ENCODE measurements around the gene YTHDF1. TPM values are rescaled to one million over a fixed set of nuclear protein-coding genes. Genes with fewer than 3 reads are reported as not detected.

The YTHDF1 gene
- total RNA-seq, 4 donors from 2014 or later = 21.2 to 49.6 (median 25.8) TPM

DNA sequence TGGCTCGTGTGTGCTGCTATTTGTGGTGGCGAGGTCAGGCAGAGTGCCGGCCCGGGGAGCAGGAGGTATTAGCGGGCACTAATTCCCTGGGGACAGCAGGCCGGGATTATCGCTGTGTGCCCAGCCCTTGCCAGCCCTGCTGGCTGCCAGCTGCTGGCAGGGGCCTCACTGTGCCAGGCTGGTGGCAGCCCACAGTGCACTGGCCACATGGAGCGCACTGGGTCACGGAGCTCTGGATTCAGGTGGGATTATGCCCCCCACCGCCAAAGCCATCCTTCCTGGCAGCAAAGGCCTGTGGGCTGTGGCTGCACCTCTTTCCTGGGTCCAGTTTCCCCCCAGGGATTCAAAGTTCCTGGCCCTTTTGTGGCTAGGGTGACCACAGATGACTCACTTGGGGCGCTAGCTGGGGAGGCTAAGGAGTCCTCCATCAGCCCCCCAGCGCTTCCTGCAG, 59.7 kb downstream of the YTHDF1 start:
- TF ChIP-seq CTCF (IDR thresholded peaks at IDR 0.05) = no peak
- DNase-seq (ENCODE audit: low spot score) (no peak), ATAC-seq (ENCODE audit: low FRiP score) (no peak)

DNA sequence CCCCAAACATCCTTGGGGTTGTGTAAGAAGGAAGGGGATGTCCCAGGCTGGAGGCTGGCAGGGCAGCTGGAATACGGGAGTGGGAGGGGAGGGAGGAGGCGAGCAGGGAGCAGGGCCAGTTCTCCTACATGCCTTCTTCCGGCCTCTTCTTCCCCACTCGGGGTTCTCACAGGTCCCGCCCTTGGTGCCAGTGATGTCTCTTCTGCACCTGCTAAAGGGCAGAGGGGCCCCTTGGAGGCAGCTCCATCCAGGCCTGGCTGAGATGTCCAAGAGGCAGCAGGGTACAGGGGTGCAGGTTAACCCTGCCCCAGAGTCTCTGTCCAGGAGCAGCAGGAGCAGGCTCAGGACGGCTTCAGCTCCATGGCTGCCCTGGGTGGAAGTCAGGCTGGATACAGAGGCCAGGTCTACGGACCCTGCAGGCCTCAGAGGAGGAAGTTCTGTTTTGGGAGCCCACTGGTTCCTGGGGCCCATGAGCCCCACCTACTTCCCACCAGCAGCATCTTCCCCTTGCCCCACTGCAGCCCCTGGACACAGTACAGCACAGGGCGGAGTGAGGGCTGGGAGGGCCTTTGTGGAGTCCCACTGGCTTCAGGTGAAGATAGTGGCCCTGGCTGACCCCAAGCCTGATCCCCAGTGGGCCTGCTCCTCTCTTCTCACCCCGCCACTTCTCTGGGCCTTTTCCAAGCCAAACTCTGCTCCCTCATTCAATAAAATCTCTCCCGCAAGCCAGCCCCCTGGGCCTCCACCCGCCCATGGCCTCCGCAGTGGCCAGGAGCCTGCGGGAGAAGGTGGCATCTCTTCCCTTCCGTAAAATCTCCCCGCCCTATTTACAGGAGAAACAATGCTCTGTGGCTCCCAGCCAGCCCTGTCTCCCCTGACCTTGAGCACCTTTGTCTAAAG, 60.4 kb downstream of the YTHDF1 start:
- no peak for ATAC-seq (ENCODE audit: low FRiP score)
- no peak for DNase-seq (ENCODE audit: low spot score)
- no peak for TF ChIP-seq CTCF (IDR thresholded peaks at IDR 0.05)

- no peak for DNase-seq (ENCODE audit: low spot score)
- no peak for TF ChIP-seq CTCF (IDR thresholded peaks at IDR 0.05)
- no peak for ATAC-seq (ENCODE audit: low FRiP score)
Measured at GRCh38 chr20:63154395-63154794, 61.5 kb downstream of the YTHDF1 start.

- ATAC-seq (ENCODE audit: low FRiP score) (no peak), DNase-seq (ENCODE audit: low spot score) (no peak)
- TF ChIP-seq CTCF (IDR thresholded peaks at IDR 0.05) = no peak
Measured at GRCh38 chr20:63153254-63154221, 62.4 kb downstream of the YTHDF1 start.

GRCh38 chr20:63152322-63153253, 63.3 kb downstream of the YTHDF1 start:
- no peak for DNase-seq (ENCODE audit: low spot score)
- TF ChIP-seq CTCF (IDR thresholded peaks at IDR 0.05) = no peak
- ATAC-seq (ENCODE audit: low FRiP score) = no peak

Measured in omental fat pad (tissue), 4 donors.